Measurements from ENCODE around the gene PHF2. TPM values are rescaled to one million over a fixed set of nuclear protein-coding genes. Genes with fewer than 3 reads are reported as not detected.

The PHF2 gene
- total RNA-seq, 1 donor from 2014 or later, result 36.5 TPM

DNA sequence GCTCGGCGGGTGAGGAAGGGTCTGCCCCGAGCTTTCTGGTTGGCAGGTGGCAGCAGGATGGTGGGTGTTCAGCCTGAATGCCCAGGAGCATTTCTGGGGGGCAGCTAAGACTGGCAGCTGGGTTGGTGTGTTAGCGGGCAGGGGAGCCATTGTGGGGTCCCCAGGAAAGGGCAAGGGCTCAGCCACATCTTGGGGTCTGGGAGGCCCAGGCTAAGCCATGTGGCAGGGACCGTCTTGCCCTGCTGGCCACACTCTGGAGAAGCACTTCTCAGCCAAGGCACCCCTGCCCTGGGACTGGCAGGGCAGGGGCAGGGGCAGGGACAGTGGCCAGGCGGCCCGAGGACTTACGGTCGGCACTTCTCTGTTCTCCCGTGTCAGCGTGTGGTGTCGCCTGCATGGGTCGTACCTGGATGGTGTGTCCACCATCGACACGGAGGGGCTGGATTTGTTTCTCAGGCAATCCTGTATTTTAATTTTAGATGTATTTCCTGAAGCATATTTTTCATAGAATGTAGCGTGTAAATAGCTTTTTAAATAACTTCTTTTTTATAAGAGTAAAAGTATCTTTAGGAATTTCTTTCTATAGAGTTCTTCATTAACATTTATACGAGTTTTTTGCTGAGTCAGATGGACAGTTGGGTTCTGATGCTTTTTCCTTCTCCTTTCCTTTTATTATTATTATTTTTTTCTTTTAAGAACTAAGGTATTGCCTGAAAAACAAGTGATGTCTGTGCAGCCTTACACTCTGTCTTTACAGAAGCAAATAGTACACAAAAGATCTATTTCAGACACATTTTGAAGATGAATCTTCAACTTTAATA is 102.0 kb downstream of the PHF2 start:
- Mint-ChIP-seq H3K4me1 (ENCODE audit: low read depth) (peaks cover 6% of the 10 kb centered on the region), H3K36me3 (ENCODE audit: insufficient read depth) (peaks cover 5% of the 10 kb centered on the region), H3K9me3 (ENCODE audit: low read depth) (no peaks in the 10 kb centered on the region), H3K27me3 (peaks cover 3% of the 10 kb centered on the region), H3K27ac (peak overlapping the region; percentile 59), H3K4me3 (ENCODE audit: low read depth) (no peak overlapping the region)
- TF ChIP-seq, protein P1, sequence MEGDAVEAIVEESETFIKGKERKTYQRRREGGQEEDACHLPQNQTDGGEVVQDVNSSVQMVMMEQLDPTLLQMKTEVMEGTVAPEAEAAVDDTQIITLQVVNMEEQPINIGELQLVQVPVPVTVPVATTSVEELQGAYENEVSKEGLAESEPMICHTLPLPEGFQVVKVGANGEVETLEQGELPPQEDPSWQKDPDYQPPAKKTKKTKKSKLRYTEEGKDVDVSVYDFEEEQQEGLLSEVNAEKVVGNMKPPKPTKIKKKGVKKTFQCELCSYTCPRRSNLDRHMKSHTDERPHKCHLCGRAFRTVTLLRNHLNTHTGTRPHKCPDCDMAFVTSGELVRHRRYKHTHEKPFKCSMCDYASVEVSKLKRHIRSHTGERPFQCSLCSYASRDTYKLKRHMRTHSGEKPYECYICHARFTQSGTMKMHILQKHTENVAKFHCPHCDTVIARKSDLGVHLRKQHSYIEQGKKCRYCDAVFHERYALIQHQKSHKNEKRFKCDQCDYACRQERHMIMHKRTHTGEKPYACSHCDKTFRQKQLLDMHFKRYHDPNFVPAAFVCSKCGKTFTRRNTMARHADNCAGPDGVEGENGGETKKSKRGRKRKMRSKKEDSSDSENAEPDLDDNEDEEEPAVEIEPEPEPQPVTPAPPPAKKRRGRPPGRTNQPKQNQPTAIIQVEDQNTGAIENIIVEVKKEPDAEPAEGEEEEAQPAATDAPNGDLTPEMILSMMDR (IDR thresholded peaks at IDR 0.05; ENCODE audit: unreplicated experiment), result no peak
- no peak for DNase-seq (ENCODE audit: low spot score, unreplicated experiment)

DNA sequence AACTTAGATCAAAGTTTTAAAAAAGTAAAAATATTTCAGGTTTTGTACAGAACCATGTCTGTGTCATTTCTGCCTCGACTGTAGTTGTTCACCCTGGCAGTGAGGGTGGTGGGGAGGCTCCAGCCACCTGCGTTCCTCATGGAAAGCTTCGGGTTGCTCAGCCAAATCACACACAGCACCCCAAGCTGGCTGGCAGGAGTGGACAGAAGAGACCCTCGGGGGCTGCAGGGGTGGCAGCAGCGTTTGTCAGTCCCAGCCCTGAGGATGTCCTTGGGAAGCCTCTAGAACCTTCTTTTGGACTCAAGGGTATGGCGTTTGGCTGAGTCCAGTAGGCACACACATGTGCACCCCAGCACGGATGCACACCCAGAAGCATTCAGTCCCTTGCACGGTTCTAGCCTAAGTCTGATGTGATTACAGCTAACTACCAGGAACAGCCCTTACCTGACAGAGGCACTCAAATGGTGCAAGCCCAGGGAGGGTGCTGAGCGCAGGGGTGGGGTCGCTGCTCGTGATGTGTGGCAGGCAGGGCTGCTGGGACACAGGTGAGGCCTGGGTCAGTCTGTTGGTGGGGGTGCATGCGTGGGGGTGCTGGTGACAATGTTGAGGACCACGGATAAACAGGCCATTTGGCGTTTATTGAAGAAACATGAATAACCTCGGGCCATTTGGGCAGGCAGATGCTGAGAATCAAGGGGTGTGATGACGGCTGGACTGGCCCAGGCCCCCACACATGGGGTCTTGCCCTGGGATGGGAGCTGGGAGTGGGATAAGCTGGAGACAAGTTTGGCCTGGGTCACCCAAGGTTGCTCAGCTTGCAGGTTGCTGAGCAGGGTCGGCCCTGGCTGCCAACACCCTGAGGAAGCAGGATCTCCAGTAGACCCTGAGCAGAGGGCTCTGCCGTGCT is 103.4 kb downstream of the PHF2 start:
- TF ChIP-seq, protein P1 (IDR thresholded peaks at IDR 0.05; ENCODE audit: unreplicated experiment), result no peak

DNA sequence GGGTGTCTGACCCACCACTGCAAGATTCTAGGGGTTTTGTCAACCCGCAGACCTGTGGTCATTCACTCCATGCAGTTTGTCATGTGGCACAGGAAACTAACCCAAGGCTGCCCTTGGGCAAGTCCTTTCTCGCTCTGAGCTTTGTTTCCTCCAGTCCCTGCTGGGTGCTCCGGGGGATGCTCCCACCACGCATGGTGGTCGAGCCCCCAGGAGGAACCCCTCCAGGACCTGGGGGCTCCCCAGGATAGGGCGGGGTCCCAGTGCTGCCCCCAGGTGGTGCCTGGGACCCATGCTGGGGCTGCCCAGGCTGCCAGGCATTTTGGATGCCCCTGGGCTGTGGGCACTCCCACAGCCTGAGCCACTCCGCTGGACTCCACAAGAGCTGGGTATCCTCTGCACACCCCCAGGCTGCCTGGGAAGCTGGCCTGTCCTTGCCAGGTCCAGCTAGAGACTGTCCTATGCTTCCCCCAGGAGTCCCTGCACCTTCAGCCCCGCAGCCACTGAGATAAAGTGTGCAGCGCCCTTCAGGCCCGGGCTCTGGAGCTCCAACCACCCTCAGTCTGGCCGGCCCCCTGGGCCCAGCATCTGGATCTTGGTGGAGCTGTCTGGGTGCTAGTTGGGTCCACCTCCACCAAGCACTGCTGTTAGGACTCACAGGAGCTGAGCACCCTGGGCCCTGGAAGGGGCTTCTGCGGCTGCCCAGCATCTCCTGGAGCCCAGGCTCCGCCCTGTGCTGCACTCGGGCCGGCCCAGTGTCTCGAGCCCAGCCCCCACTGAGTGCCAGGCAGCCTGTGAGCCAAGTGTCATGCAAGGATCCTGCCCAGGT is 104.3 kb downstream of the PHF2 start:
- H3K27ac Mint-ChIP-seq, result no peak overlapping the region
- no peaks in the 10 kb centered on the region for H3K9me3 Mint-ChIP-seq (ENCODE audit: low read depth)
- no peak overlapping the region for H3K4me3 Mint-ChIP-seq (ENCODE audit: low read depth)
- peak; percentile 9 for DNase-seq (ENCODE audit: low spot score, unreplicated experiment)
- peaks cover 3% of the 10 kb centered on the region for H3K36me3 Mint-ChIP-seq (ENCODE audit: insufficient read depth)
- peaks cover 6% of the 10 kb centered on the region for H3K4me1 Mint-ChIP-seq (ENCODE audit: low read depth)
- peaks cover 8% of the 10 kb centered on the region for H3K27me3 Mint-ChIP-seq
- TF ChIP-seq, protein P1 (IDR thresholded peaks at IDR 0.05; ENCODE audit: unreplicated experiment), result no peak

More for the DNA sequence above, 103.4 kb downstream of the PHF2 start:
- H3K9me3 Mint-ChIP-seq (ENCODE audit: low read depth), result no peaks in the 10 kb centered on the region
- H3K36me3 Mint-ChIP-seq (ENCODE audit: insufficient read depth), result peaks cover 3% of the 10 kb centered on the region
- DNase-seq (ENCODE audit: low spot score, unreplicated experiment), result peak; percentile 6
- no peak overlapping the region for H3K27ac Mint-ChIP-seq
- H3K27me3 Mint-ChIP-seq, result peaks cover 3% of the 10 kb centered on the region
- H3K4me3 Mint-ChIP-seq (ENCODE audit: low read depth), result no peak overlapping the region
- H3K4me1 Mint-ChIP-seq (ENCODE audit: low read depth), result peaks cover 6% of the 10 kb centered on the region

DNA sequence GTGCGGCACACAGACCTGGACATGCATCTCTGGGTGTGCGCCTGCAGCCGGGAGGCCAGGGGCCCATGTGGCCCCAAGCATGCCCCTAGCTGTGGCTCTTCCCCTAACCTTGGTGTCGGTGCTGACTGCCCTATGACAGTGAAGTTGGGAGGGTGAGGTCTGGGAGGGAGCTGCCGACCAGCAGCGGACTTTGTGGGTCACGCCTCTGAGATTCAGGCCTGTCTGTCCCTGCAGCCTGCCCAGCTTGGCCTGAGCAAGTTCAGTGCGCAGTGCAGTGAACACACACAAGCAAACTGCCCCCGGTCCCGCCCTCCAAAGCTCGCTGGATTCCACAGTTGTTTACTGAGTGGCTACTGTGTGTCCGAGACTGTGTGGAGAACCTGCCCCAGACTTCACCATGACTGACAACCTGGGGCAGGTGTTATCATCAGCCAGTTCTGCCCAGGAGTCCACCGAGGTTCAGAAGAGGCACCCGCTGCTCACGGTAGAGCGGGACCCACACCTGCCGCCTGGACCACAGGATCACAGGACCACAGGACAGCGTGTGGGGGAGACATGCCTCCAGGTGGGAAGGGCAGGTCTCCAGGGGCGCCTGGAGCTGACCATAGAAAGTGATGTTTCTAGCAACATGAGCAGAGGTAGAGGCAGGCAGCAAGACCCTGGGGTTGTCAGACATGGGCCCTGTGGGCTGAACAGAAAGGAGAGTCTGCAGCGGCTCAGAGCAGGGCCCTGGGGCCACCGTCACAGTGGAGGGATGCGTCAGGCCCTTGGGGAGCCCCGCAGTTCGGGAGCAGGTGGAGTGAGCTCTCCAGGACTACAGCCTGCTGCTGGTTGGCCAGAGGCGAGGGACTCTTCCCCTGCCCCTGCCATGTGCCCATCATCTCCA is 105.1 kb downstream of the PHF2 start:
- Mint-ChIP-seq H3K4me1 (ENCODE audit: low read depth) (peaks cover 6% of the 10 kb centered on the region), H3K4me3 (ENCODE audit: low read depth) (no peak overlapping the region), H3K27ac (peak overlapping the region; percentile 29), H3K27me3 (peaks cover 14% of the 10 kb centered on the region), H3K36me3 (ENCODE audit: insufficient read depth) (peaks cover 3% of the 10 kb centered on the region), H3K9me3 (ENCODE audit: low read depth) (no peaks in the 10 kb centered on the region)
- TF ChIP-seq, protein P1 (IDR thresholded peaks at IDR 0.05; ENCODE audit: unreplicated experiment), result no peak
- peak; percentile 24 for DNase-seq (ENCODE audit: low spot score, unreplicated experiment)
